ENCODE results near the gene CABYR. TPM values are rescaled to one million over a fixed set of nuclear protein-coding genes. Genes with fewer than 3 reads are reported as not detected.

CABYR gene
- total RNA-seq, 1 experiment from 2014 or later, result 29.4 TPM

DNA sequence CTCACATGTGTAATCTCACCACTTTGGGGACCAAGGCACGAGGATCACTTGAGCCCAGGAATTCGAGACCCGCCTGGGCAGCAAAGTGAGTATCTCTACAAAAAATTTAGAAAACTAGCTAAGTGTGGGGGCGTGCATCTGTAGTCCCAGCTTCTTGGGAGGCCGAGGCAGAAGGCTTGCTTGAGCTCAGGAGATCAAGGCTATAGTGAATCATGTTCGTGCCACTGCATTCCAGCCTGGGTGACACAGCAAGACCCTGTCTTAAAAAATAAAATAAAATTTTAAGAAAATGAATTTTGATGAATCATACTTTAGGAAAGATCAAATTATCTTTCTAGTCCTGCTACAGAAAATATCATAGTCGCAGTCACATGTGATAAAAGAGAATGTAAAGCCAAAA lies 46.9 kb downstream of the CABYR start:
- Histone ChIP-seq H3K27me3 (ENCODE audit: control insufficient read depth, insufficient read depth, low read length) (no peaks in the 10 kb centered on the region), H3K36me3 (ENCODE audit: control insufficient read depth, insufficient read depth, low read length) (no peaks in the 10 kb centered on the region), H3K4me1 (ENCODE audit: control insufficient read depth, insufficient read depth, low read length) (no peaks in the 10 kb centered on the region), H3K9me3 (ENCODE audit: control insufficient read depth, insufficient read depth, low read depth, low read length) (no peaks in the 10 kb centered on the region), H3K27ac (ENCODE audit: low read length) (no peak overlapping the region), H3K4me3 (ENCODE audit: low read depth in 2 of 2, low read length in 2 of 2) (no peak overlapping the region)
- TF ChIP-seq, protein P1, sequence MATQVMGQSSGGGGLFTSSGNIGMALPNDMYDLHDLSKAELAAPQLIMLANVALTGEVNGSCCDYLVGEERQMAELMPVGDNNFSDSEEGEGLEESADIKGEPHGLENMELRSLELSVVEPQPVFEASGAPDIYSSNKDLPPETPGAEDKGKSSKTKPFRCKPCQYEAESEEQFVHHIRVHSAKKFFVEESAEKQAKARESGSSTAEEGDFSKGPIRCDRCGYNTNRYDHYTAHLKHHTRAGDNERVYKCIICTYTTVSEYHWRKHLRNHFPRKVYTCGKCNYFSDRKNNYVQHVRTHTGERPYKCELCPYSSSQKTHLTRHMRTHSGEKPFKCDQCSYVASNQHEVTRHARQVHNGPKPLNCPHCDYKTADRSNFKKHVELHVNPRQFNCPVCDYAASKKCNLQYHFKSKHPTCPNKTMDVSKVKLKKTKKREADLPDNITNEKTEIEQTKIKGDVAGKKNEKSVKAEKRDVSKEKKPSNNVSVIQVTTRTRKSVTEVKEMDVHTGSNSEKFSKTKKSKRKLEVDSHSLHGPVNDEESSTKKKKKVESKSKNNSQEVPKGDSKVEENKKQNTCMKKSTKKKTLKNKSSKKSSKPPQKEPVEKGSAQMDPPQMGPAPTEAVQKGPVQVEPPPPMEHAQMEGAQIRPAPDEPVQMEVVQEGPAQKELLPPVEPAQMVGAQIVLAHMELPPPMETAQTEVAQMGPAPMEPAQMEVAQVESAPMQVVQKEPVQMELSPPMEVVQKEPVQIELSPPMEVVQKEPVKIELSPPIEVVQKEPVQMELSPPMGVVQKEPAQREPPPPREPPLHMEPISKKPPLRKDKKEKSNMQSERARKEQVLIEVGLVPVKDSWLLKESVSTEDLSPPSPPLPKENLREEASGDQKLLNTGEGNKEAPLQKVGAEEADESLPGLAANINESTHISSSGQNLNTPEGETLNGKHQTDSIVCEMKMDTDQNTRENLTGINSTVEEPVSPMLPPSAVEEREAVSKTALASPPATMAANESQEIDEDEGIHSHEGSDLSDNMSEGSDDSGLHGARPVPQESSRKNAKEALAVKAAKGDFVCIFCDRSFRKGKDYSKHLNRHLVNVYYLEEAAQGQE (IDR thresholded peaks at IDR 0.05; ENCODE audit: insufficient read depth in 1 of 2, low read depth in 2 of 2, low read length in 1 of 2), result no peak
- no peak for TF ChIP-seq TCF7L2 (IDR thresholded peaks at IDR 0.05; ENCODE audit: low read depth, low read length)
- no peak for TF ChIP-seq POLR2AphosphoS5 (IDR thresholded peaks at IDR 0.05; ENCODE audit: low read depth, low read length)
- TF ChIP-seq, protein P2, sequence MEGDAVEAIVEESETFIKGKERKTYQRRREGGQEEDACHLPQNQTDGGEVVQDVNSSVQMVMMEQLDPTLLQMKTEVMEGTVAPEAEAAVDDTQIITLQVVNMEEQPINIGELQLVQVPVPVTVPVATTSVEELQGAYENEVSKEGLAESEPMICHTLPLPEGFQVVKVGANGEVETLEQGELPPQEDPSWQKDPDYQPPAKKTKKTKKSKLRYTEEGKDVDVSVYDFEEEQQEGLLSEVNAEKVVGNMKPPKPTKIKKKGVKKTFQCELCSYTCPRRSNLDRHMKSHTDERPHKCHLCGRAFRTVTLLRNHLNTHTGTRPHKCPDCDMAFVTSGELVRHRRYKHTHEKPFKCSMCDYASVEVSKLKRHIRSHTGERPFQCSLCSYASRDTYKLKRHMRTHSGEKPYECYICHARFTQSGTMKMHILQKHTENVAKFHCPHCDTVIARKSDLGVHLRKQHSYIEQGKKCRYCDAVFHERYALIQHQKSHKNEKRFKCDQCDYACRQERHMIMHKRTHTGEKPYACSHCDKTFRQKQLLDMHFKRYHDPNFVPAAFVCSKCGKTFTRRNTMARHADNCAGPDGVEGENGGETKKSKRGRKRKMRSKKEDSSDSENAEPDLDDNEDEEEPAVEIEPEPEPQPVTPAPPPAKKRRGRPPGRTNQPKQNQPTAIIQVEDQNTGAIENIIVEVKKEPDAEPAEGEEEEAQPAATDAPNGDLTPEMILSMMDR (IDR thresholded peaks at IDR 0.05), result no peak
- TF ChIP-seq SIN3A (IDR thresholded peaks at IDR 0.05; ENCODE audit: borderline replicate concordance, insufficient read depth, low read depth, low read length), result no peak
- in situ Hi-C loops (cut with HindIII; ENCODE audit: low pct_unique_long_range_greater_than_20kb, low sequenced_read_pairs) (no loop called here), intact Hi-C loops (cut with micrococcal nuclease; ENCODE audit: unreplicated experiment) (no loop called here)
- ChIA-PET CTCF (no interaction called here), POLR2A (interaction anchor here (0.6 kb wide), 1 partner anchor 32 kb away, joined by 3 read pairs; no protein-coding TSS in a partner anchor)
- DNase-seq (ENCODE audit: low read depth, low spot score), result no peak
- BruUV-seq (replicated peaks), result no TSS peak
- ATAC-seq, result no peak

DNA sequence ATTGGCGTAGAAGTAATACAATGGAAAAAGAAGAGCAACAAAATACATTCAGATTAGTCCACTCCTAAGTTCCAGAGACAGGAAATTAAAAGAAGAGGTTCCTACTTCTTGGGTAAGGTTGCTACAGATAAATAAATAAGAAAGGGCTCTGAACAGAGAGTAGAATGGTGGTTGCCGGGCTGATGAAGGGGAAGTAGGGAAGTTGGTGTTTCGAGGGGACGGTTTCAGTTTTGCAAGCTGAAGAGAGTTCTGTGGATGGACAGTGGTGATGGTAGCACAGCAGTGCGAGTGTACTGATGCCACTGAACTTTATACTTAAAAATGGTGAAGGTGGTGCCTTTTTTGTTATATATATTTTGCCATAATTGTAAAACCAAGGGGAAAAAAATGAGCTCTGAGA lies 48.2 kb downstream of the CABYR start:
- ATAC-seq (no peak), DNase-seq (ENCODE audit: low read depth, low spot score) (no peak)
- Histone ChIP-seq H3K4me3 (ENCODE audit: low read depth in 2 of 2, low read length in 2 of 2) (no peak overlapping the region), H3K27ac (ENCODE audit: low read length) (no peak overlapping the region), H3K9me3 (ENCODE audit: control insufficient read depth, insufficient read depth, low read depth, low read length) (no peaks in the 10 kb centered on the region), H3K36me3 (ENCODE audit: control insufficient read depth, insufficient read depth, low read length) (no peaks in the 10 kb centered on the region), H3K27me3 (ENCODE audit: control insufficient read depth, insufficient read depth, low read length) (no peaks in the 10 kb centered on the region), H3K4me1 (ENCODE audit: control insufficient read depth, insufficient read depth, low read length) (no peaks in the 10 kb centered on the region)
- ChIA-PET CTCF (no interaction called here), POLR2A (interaction anchor here (0.6 kb wide), 1 partner anchor 10 kb away, joined by 6 read pairs; no protein-coding TSS in a partner anchor)
- in situ Hi-C loops (cut with HindIII; ENCODE audit: low pct_unique_long_range_greater_than_20kb, low sequenced_read_pairs) (no loop called here), intact Hi-C loops (cut with micrococcal nuclease; ENCODE audit: unreplicated experiment) (no loop called here)
- TF ChIP-seq, protein P1 (IDR thresholded peaks at IDR 0.05; ENCODE audit: insufficient read depth in 1 of 2, low read depth in 2 of 2, low read length in 1 of 2), result no peak
- no peak for TF ChIP-seq TCF7L2 (IDR thresholded peaks at IDR 0.05; ENCODE audit: low read depth, low read length)
- no peak for TF ChIP-seq POLR2AphosphoS5 (IDR thresholded peaks at IDR 0.05; ENCODE audit: low read depth, low read length)
- no peak for TF ChIP-seq SIN3A (IDR thresholded peaks at IDR 0.05; ENCODE audit: borderline replicate concordance, insufficient read depth, low read depth, low read length)
- TF ChIP-seq, protein P2 (IDR thresholded peaks at IDR 0.05), result no peak
- BruUV-seq (replicated peaks), result no TSS peak

All from Panc1 (cell line).